ENCODE measurements around the gene MRTFA. TPM values are rescaled to one million over a fixed set of nuclear protein-coding genes. Genes with fewer than 3 reads are reported as not detected.

The MRTFA gene
- total RNA-seq, 1 donor from 2014 or later: 12.8 TPM

DNA sequence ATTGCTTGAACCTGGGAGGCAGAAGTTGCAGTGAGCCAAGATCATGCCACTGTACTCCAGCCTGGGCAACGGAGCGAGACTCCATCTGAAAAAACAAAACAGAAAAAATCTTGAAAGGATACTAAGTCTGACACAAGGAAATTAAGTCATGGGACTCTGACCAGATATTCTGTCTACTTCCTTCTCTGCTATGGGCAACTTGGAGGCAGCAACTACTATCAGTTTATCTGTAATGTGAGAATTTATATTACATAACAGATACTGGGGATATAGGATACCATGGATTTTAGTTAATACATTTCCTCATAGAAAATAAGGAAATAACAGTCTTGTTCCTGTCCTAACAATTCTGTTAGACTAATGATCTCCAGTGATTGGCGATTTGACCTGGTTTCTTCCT, 267.7 kb downstream of the MRTFA start:
- no peak for ATAC-seq
- no peak for DNase-seq (ENCODE audit: low spot score)

GRCh38 chr22:40368016-40368415, 268.5 kb downstream of the MRTFA start:
- DNase-seq (ENCODE audit: low spot score) (no peak), ATAC-seq (no peak)

- ATAC-seq (no peak), DNase-seq (ENCODE audit: low spot score) (no peak)
These were observed 269.2 kb downstream of the MRTFA start for GRCh38 chr22:40367342-40367741.

DNA sequence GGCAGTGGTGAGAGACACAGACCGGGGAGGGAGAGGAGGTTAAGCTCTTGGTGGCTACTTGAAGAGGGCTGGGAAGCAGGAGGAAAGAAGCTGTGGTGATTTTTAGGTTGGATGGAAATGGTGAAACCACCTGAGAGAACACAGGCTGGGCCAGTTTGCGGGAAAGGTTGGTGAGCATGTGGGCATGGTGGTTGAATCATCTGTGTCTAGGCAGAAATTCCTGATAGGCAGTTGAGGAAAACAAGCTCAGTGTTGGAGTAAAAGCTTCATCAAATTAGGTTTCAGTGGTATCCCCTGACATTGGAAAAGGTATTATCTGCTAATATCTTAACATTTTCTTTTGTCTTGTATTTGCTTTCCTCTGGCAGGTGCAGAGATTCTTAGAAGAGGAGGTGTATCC, 270.5 kb downstream of the MRTFA start:
- DNase-seq (ENCODE audit: low spot score) (no peak), ATAC-seq (no peak)

GRCh38 chr22:40364431-40364830, 272.1 kb downstream of the MRTFA start:
- ATAC-seq (no peak), DNase-seq (ENCODE audit: low spot score) (no peak)

GRCh38 chr22:40363059-40363458, 273.5 kb downstream of the MRTFA start:
- no peak for ATAC-seq
- DNase-seq (ENCODE audit: low spot score): no peak

GRCh38 chr22:40361100-40361499, 275.4 kb downstream of the MRTFA start:
- no peak for ATAC-seq
- no peak for DNase-seq (ENCODE audit: low spot score)

Other genes starting within 250 kb of the MRTFA start
- 2.3 TPM for gene MCHR1, start 42.8 kb upstream of the MRTFA start, total RNA-seq
- 13.6 TPM for gene SLC25A17, start 182.6 kb upstream of the MRTFA start, total RNA-seq
- 128 TPM for gene ST13, start 219.9 kb upstream of the MRTFA start, total RNA-seq
- gene XPNPEP3, start 220.4 kb upstream of the MRTFA start, total RNA-seq: 22.0 TPM
- gene DNAJB7, start 225.4 kb upstream of the MRTFA start, total RNA-seq: not detected

All from left lobe of liver (tissue), 2 donors.